SU-DHL-6 (cell line): ENCODE results near the gene TMEM273.

Source experiments
- EZH2phosphoT487 ChIP-seq: fragments of 200-600 bp; sonication (generic), shearing (Covaris generic); conservative IDR thresholded peaks from 2 replicates; pipeline ENCODE4 v1.6.1; 2018; ENCODE audit warnings: mild to moderate bottlenecking, antibody characterized with exemption, low read length, moderate library complexity, mixed read lengths
- TF ChIP-seq, protein P1 (sequence below): fragments of 200-600 bp; sonication (generic); IDR thresholded peaks from one replicate; pipeline ENCODE4 v1.5.1; 2017; ENCODE audit warnings: antibody characterized with exemption, mild to moderate bottlenecking, low read length, moderate library complexity; ENCODE audit not compliant: insufficient read depth, poor library complexity, severe bottlenecking

GRCh38 chr10:49171326-49172060 is 16.7 kb downstream of the TMEM273 start:
- TF ChIP-seq, protein P1, sequence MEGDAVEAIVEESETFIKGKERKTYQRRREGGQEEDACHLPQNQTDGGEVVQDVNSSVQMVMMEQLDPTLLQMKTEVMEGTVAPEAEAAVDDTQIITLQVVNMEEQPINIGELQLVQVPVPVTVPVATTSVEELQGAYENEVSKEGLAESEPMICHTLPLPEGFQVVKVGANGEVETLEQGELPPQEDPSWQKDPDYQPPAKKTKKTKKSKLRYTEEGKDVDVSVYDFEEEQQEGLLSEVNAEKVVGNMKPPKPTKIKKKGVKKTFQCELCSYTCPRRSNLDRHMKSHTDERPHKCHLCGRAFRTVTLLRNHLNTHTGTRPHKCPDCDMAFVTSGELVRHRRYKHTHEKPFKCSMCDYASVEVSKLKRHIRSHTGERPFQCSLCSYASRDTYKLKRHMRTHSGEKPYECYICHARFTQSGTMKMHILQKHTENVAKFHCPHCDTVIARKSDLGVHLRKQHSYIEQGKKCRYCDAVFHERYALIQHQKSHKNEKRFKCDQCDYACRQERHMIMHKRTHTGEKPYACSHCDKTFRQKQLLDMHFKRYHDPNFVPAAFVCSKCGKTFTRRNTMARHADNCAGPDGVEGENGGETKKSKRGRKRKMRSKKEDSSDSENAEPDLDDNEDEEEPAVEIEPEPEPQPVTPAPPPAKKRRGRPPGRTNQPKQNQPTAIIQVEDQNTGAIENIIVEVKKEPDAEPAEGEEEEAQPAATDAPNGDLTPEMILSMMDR = no peak
- TF ChIP-seq EZH2phosphoT487 = no peak
